ENCODE results near the gene SPTLC2.

SPTLC2 gene

DNA sequence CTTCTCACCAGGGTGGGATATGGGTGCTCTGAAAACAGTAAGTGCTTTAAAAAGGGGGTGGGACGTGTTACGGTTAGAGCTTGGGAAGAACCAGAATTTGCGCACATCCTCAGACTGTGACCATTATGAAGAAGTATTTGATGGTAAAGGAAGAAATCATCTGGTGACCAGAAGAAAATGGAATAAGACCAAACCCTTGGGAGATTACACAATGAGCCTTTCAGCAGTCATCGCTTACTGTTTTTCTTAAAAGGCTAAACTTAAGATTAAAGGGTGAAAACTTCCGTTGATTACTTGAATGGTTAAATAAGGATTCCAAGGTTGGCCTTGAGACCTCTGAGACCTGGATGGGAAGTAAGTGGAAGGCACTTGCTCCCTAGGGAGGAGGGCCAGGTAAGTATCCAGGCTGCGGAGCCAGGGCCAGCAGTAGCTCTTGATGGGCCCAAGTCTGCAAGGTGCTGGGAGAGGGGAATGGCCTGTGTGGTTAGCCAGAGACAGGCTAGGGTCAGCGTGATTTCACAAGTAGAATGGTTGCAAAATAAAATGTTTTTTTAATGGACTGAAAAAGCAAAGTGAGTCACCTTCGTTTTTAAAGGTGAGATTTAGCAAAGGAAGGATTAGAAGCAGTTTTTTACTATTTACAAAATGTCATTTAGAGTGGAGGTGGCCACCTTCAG, 104.8 kb downstream of the SPTLC2 start:
- TF ChIP-seq, protein P1, sequence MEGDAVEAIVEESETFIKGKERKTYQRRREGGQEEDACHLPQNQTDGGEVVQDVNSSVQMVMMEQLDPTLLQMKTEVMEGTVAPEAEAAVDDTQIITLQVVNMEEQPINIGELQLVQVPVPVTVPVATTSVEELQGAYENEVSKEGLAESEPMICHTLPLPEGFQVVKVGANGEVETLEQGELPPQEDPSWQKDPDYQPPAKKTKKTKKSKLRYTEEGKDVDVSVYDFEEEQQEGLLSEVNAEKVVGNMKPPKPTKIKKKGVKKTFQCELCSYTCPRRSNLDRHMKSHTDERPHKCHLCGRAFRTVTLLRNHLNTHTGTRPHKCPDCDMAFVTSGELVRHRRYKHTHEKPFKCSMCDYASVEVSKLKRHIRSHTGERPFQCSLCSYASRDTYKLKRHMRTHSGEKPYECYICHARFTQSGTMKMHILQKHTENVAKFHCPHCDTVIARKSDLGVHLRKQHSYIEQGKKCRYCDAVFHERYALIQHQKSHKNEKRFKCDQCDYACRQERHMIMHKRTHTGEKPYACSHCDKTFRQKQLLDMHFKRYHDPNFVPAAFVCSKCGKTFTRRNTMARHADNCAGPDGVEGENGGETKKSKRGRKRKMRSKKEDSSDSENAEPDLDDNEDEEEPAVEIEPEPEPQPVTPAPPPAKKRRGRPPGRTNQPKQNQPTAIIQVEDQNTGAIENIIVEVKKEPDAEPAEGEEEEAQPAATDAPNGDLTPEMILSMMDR (IDR thresholded peaks at IDR 0.05; ENCODE audit: insufficient read depth, low read length, missing control alignments): no peak
- POLR2A ChIA-PET: no interaction called here
- CTCF ChIA-PET: interaction anchor here (1.9 kb wide), 1 partner anchor 52 kb away, joined by 4 read pairs; no protein-coding TSS in a partner anchor

DNA sequence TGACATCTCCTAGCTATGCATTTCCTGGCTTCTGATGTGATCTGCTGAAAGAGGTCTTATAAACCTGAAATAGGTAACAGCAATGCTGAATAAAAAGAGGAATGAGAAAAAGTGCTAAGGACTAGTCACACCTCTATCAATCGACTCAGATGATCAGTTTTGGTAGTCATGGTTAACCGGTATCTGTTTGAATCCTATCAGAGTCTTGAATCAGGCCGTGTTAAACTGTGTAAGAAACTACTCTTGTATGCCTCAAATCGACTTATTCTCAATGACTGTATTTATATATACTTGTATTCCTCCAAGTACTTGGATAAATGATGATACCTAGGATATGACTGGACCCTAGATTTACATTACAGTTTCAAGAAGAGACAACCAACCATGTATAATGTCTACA, 107.1 kb downstream of the SPTLC2 start:
- no peak for DNase-seq (ENCODE audit: low read depth, low spot score)
- ChIA-PET CTCF (interaction anchor here (1.0 to 1.1 kb wide), 2 partner anchors 8 to 51 kb away, joined by 3 to 5 read pairs; no protein-coding TSS in a partner anchor), POLR2A (no interaction called here)
- H3K4me3 ChIP-seq (ENCODE audit: low read depth, low read length): no peak overlapping the region
- TF ChIP-seq, protein P1 (IDR thresholded peaks at IDR 0.05; ENCODE audit: insufficient read depth, low read length, missing control alignments): no peak

More for the DNA sequence above, 104.8 kb downstream of the SPTLC2 start:
- H3K4me3 ChIP-seq (ENCODE audit: low read depth, low read length): no peak overlapping the region
- no peak for DNase-seq (ENCODE audit: low read depth, low spot score)

DNA sequence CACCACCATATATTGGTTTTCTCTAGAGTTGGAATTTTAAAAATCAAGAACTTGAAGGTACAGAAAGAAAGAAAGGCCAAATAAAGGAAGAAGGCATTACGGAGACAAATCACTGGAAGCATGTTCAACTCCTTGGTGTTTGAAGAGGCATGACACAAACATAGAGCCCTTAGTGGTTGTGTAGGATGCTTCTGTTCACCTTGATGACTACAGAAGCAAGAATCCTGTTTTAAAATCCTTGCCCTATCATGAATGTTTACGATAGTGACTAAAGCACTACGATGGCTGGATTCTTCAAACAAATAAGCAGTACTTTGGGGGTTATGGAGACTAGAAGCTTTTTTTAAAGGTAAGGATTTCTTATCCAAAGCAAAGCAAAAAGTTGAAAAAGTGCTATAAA, 107.6 kb downstream of the SPTLC2 start:
- POLR2A ChIA-PET: no interaction called here
- H3K4me3 ChIP-seq (ENCODE audit: low read depth, low read length): no peak overlapping the region
- CTCF ChIA-PET: interaction anchor here (1.0 to 1.1 kb wide), 2 partner anchors 9 to 50 kb away, joined by 3 to 5 read pairs; no protein-coding TSS in a partner anchor
- TF ChIP-seq, protein P1 (IDR thresholded peaks at IDR 0.05; ENCODE audit: insufficient read depth, low read length, missing control alignments): no peak
- DNase-seq (ENCODE audit: low read depth, low spot score): no peak

DNA sequence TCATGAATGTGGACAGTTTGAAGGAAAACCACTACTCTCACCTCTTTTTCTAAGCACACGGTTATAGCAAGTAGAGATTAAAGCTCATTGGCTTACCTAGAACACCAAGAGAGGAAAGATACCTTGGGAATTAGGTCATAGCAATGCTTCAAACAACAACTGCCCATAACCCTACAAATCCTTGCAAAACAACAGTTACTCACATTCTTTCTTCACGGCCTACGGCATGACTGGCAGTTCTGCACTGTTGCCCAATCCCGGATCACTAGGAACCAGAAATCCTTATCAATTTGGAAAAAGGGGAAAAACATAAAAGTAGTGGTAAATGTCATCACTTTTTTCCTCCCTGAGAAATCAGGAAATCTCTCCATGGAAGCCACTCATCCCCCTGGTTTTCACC, 108.2 kb downstream of the SPTLC2 start:
- CTCF ChIA-PET: interaction anchor here (1.1 kb wide), 1 partner anchor 9 kb away, joined by 5 read pairs; no protein-coding TSS in a partner anchor
- peak; percentile 17 for DNase-seq (ENCODE audit: low read depth, low spot score)
- TF ChIP-seq, protein P1 (IDR thresholded peaks at IDR 0.05; ENCODE audit: insufficient read depth, low read length, missing control alignments): no peak
- H3K4me3 ChIP-seq (ENCODE audit: low read depth, low read length): no peak overlapping the region
- POLR2A ChIA-PET: interaction anchor here (0.5 kb wide), 1 partner anchor 261 kb away, joined by 3 read pairs; no protein-coding TSS in a partner anchor

DNA sequence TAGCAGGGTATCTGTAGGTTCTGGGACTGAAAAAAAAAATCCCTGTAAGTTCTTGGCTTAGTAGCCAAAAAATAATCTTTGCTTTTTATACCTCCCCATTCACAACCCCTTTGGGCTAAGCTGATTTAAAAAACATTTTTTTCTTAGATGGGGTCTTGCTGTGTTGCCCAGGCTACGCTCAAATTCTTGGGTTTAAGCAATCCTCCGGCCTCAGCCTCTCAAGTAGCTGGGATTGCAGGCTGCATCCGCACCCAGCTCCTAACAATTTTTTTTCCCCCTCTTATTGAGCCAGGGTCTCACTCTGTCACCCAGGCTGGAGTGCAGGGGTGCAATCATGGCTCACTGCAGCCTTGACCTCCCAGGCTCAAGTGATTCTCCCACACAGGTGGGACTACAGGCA, 108.7 kb downstream of the SPTLC2 start:
- ChIA-PET CTCF (no interaction called here), POLR2A (interaction anchor here (0.5 kb wide), 1 partner anchor 261 kb away, joined by 3 read pairs; no protein-coding TSS in a partner anchor)
- H3K4me3 ChIP-seq (ENCODE audit: low read depth, low read length): no peak overlapping the region
- TF ChIP-seq, protein P1 (IDR thresholded peaks at IDR 0.05; ENCODE audit: insufficient read depth, low read length, missing control alignments): no peak
- DNase-seq (ENCODE audit: low read depth, low spot score): no peak

DNA sequence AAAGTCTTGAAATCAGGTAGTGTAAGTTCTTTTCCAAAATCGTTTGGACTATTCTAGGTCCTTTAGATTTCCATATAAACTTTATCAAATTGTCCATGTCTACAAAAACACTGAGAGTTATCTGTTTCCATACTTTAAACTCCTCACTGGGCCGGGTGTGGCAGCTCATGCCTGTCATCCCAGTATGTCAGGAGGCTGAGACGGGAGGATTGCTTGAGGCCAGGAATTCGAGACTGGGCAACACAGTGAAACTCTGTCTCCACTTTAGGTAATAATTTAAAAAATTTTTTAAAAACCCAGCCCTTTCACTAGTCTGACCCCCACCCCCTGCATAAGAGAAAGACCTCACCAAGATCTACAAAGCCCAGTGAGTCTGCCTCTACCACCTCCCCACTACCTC, 111.4 kb downstream of the SPTLC2 start:
- TF ChIP-seq, protein P1 (IDR thresholded peaks at IDR 0.05; ENCODE audit: insufficient read depth, low read length, missing control alignments): no peak
- ChIA-PET POLR2A (interaction anchor here (0.8 kb wide), 1 partner anchor 25 kb away, joined by 3 read pairs; no protein-coding TSS in a partner anchor), CTCF (no interaction called here)
- no peak for DNase-seq (ENCODE audit: low read depth, low spot score)
- no peak overlapping the region for H3K4me3 ChIP-seq (ENCODE audit: low read depth, low read length)

All from AG04449 (cell line).